GM15510 (cell line): ENCODE data around the gene PRDM10.

Experiments used
- POLR2A ChIP-seq: IDR thresholded peaks from 3 replicates; pipeline ENCODE4 v1.6.1; 2011; ENCODE audit warnings: borderline replicate concordance; ENCODE audit not compliant: insufficient read length; ENCODE audit errors: extremely low read depth

Gene PRDM10

GRCh38 chr11:130024361-130024760 is 21.7 kb upstream of the PRDM10 start:
- TF ChIP-seq POLR2A = no peak

- no peak for TF ChIP-seq POLR2A
These were observed 20.6 kb upstream of the PRDM10 start for GRCh38 chr11:130023204-130023603.

GRCh38 chr11:130022799-130023198 is 20.2 kb upstream of the PRDM10 start:
- no peak for TF ChIP-seq POLR2A

GRCh38 chr11:130020323-130020722 is 17.7 kb upstream of the PRDM10 start:
- TF ChIP-seq POLR2A = no peak

- TF ChIP-seq POLR2A = no peak
These were observed 5.7 kb upstream of the PRDM10 start for GRCh38 chr11:130008326-130008725.

- TF ChIP-seq POLR2A = no peak
These were observed 4.3 kb upstream of the PRDM10 start for GRCh38 chr11:130006929-130007328.

GRCh38 chr11:130003717-130004001 is 1.0 kb upstream of the PRDM10 start:
- no peak for TF ChIP-seq POLR2A

- TF ChIP-seq POLR2A = peak; percentile 79
These were observed 446 bp upstream of the PRDM10 start for GRCh38 chr11:130002846-130003716.

- no peak for TF ChIP-seq POLR2A
These were observed 929 bp downstream of the PRDM10 start for GRCh38 chr11:130001461-130002351.

GRCh38 chr11:130000552-130001176 is 2.0 kb downstream of the PRDM10 start:
- no peak for TF ChIP-seq POLR2A

- TF ChIP-seq POLR2A = no peak
These were observed 3.2 kb downstream of the PRDM10 start for GRCh38 chr11:129999407-129999806.

GRCh38 chr11:129998905-129999304 is 3.7 kb downstream of the PRDM10 start:
- TF ChIP-seq POLR2A = no peak

- TF ChIP-seq POLR2A = no peak
These were observed 4.5 kb downstream of the PRDM10 start for GRCh38 chr11:129998107-129998506.

- TF ChIP-seq POLR2A = no peak
These were observed 5.1 kb downstream of the PRDM10 start for GRCh38 chr11:129997513-129997912.
